Tongue (tissue), 2 donors: ENCODE results near the gene ABO. TPM values are rescaled to one million over a fixed set of nuclear protein-coding genes. Genes with fewer than 3 reads are reported as not detected.
"Not testable (repeated sequence)": the region's sequence is repeated elsewhere in the genome, so short reads cannot be mapped to it uniquely, and the experiment has no call there.

Source experiments
- DNase-seq: peaks from one replicate; pipeline ENCODE4 v3.0.0-alpha.2; 2015
- total RNA-seq: library from RNA; depleted of rRNA; stranded (reverse); fragments of >200 nt; gene quantifications from one replicate; pipeline ENCODE4 v1.2.3, GENCODE V29; 2014

The ABO gene
- total RNA-seq, 1 donor from 2014 or later: 1.4 TPM

DNA sequence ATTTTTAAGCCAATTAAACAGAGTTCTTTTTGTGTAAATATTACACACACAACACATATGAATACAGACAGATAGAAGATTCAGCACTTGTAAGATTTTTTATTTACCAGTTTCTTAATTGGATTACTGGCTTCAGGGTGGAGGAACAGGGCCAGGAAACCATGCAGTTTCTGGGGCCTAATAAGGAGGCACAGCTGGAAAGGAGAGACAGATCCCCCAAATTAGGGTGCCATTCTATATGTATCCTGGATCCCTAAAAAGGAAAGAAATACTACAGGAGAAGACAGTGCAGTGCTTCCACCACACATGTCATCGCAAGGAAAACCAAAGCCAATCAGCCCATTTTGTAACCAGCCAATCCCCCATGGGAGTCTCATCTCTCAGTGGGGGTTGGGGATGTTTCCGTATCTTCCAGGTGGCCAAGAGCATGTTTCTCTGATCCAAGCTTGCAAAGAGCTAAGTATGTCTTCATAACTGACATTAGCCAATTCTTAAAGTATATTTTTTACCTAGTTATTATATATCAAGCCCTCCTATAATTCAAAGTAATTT lies 15.8 kb upstream of the ABO start:
- DNase-seq: no peak

DNA sequence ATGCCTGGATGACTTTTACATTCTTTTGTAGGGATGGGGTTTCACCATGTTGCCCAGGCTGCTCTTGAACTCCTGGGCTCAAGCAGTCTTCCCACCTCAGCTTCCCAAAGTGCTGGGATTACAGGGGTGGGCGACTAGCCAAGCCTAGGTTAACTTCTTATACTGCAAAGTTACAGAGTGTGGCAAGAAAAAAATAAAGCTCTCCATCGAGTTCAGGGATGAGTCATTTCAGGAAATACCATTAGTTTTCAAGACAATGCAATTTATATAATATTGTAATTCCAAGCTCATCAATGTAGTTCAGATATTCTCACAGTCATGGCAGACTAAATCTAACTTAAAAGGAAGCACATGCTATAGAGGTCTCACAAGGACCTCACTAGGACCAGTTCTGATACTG lies 11.5 kb upstream of the ABO start:
- no peak for DNase-seq

DNA sequence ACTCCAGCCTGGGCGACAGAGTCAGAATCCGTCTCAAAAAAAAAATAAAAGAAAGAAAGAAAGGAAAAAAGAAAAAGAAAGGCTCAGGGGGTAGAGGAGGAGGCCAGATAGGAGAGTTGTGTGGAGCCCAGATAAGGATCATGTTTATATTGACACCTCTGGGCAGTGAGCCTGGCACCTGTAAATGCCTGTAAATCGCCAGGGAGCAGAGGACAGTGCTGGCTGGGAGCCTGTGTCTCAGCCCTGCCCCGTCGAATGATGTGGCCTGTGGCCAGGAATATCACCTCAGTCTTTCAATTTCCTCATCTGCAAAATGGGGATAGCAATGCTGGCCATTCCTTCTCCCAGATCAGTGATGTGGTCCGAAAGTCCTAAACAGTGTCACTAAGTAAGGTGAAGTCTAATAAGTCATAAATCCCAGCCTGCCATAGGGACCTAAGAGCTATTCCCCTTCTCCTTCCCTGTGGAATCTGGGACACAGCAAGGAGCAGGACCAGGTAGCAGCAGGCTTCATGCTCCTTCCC lies 10.3 kb upstream of the ABO start:
- DNase-seq: no peak

DNA sequence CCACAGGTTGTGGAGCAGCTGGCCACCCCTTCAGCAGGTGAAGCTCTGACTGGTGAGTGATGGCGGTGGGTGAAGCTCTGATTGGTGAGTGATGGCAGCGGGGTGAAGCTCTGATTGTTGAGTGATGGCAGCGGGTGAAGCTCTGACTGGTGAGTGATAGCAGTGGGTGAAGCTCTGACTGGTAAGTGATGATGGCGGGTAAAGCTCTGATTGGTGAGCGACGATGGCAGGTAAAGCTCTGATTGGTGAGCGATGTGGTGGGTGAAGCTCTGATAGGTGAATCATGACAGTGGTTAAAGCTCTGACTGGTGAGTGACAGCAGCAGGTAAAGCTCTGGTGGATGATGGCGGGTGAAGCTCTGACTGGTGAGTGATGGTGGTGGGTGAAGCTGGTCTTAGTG lies 9.4 kb upstream of the ABO start:
- DNase-seq: no peak

DNA sequence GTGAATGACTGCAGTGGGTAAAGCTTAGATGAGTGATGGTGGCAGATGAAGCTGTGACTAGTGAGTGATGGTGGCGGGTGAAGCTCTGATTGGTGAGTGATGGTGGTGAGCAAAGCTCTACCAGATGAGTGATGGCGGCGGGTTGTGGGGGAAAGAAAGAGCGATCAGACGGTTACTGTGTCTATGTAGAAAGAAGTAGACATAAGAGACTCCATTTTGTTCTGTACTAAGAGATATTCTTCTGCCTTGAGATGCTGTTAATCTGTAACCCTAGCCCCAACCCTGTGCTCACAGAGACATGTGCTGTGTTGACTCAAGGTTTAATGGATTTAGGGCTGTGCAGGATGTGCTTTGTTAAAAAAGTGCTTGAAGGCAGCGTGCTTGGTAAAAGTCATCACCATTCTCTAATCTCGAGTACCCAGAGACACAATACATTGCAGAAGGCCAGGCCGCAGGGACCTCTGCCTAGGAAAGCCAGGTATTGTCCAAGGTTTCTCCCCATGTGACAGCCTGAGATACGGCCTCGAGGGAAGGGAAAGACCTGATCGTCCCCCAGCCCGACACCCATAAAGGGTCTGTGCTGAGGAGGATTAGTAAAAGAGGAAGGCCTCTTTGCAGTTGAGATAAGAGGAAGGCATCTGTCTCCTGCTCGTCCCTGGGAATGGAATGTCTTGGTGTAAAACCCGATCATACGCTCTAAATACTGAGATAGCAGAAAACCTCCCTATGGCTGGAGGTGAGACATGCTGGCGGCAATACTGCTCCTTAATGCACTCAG lies 8.4 kb upstream of the ABO start:
- not testable (repeated sequence) for DNase-seq

DNA sequence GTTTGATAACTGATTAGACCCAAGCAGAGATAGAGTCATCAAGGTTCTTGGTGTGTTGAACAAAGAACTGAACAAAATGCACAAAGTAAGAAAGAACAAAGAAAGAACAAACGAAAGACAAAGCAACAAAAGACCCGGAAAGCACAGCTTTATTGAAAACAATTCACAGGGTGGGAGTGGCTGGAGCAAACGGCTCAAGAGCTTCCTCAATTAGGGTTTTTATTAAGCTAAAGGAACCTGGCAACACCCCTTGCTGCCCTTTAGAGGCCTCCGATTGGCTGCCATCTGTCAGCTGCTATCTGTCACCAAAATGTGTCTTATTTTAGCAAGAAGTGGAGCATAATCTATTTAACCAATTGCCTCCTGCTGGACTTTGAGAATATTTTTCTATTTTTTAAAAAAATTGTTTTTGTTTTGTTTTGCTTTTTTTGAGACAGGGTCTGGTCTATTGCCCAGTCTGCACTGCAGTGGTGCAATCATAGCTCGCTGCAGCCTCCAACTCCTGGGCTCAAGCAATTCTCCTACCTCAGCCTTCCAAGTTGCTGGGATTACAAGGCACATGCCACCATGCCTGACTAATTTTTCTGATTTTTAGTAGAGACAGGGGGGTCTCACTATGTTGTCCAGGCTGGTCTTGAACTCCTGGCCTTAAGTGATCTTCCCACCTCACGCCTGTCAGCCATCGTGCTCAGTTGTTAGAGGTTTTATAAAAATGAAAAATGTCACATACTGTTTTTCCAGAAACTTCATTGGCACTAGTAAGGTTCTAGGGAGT lies 7.7 kb upstream of the ABO start:
- no peak for DNase-seq

DNA sequence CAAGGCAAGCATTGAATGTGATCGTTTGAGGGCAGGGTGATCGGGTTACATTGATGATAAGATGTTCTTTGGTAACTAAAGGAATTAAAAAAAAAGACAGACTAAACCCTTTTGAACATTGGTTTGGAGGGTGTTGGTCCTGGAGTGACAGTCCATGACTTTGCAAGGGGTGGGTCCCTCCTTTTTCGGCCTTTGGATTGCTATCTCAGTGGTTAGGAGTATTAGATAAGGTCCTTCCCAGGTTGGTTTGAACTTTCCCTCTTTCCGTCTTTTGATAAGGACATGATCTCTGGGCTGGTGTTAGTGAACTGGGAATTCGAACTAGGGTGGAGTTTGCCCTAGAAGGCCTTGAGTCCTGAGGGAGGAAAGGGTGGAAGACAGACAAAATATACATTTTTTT lies 5.4 kb upstream of the ABO start:
- DNase-seq: no peak

DNA sequence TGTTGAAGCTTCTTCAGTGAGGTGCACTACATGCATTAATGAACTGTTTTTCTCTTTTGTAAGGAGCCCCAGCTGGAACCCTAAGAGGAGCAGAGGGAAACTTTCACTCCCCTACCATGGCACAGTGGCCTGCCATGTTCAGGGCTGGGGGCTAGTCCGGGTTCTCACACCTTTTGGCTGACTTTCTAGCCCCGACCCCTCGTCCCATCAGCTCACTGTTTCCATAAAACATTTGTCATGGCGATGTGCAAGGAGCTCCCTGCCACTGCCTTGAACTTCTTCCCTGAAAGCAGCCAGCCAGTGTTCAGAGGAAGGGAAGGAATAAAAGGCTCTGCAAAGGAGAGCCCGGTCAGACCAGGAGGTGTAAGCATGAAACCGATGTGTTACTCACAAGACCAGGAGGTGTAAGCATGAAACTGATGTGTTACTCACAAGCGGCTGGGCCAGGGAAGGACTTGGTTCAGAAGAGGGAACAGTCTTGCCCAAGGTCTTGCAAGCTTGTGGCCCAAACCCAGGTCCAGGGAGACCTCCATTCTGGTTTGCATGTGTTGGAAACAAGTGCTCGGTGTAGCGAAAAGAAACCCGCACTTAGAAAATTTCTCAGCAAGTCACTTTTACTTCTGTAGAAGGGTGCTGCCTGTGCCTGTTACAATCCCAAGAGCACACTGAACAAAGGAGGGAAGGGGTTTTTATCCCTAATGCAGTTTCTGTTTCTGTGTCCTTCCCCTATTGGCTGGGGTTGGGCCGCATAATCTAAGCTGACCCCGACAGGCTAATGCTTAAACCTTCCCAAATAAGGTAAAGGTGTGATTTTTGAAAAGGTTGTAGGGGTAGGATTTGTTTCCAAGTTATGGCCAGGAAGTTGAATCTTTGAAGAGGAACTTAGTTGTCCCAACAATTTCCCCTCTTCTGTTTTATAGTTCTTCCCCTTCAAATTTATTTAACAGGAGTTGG lies 3.4 kb upstream of the ABO start:
- DNase-seq: no peak

DNA sequence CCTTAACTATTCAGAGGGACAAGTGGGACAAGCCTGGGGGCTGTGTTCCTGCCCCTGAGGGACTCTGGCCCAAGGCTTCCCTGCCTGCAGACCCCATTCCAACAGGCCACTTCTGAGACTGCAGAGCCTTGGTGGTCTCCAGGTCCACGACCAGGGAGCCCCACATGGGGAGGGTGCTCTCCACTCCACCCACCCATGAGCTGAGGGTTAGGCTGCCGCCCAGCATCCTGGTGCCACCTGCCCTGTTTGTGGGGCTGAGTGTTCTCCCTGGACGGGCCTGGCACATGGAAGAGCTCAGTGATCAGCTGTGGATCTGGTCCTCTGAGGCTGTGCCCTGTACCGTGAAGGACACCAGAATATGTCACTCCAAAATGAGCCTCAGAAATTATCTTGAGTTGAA lies 2.5 kb upstream of the ABO start:
- no peak for DNase-seq

DNA sequence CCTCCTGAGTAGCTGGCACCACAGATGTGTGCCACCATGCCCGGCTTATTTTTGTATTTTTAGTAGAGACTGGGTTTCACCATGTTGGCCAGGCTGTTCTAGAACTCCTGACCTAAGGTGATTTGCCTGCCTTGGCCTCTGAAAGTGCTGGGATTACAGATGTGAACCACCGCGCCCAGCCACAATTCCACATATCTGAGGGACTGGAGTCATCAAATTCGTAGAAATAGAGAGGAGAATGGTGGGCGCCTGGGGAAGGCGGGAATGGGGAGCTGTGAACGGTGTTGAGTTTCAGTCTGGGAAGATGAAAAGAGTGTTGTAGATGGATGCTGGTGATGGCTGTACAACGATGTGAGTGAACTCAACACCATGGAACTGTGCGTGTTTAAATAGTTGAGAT lies 1.9 kb upstream of the ABO start:
- DNase-seq: no peak

DNA sequence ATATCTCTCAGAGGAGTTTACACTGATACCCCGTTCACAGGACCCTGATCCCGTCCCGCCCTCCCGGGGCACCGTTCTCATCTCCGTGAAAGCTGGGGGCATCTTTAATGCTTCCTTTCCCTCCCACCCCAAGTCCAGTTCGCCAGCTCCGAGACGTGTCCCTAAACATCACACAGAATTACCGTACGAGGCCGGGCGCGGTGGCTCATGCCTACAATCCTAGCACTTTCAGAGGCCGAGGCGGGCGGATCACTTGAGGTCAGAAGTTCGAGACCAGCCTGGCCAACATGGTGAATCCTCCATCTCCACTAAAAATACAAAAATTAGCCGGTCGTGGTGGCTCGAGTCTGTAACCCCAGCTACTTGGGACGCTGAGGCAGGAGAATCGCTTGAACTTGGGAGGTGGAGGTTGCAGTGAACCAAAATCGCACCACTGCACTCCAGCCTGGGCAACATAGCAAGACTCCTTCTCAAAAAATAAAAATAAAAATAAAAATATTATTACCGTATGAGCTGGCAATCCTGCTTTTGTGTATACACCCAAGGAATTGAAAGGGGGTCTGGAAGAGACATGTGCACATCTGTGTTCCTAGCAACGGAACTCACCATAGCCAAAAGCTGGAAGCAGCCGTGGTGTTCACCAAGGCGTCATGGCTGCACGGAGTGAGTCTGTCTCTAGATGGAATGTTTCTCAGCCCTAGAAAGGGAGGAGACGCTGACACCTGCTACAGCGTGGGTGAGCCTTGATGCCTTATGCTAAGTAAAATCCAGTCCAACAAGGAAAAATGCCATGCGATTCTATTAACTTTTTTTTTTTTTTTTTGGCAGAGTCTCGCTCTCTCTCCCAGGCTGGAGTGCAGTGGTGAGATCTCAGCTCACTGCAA lies 1.2 kb upstream of the ABO start:
- DNase-seq: no peak

DNA sequence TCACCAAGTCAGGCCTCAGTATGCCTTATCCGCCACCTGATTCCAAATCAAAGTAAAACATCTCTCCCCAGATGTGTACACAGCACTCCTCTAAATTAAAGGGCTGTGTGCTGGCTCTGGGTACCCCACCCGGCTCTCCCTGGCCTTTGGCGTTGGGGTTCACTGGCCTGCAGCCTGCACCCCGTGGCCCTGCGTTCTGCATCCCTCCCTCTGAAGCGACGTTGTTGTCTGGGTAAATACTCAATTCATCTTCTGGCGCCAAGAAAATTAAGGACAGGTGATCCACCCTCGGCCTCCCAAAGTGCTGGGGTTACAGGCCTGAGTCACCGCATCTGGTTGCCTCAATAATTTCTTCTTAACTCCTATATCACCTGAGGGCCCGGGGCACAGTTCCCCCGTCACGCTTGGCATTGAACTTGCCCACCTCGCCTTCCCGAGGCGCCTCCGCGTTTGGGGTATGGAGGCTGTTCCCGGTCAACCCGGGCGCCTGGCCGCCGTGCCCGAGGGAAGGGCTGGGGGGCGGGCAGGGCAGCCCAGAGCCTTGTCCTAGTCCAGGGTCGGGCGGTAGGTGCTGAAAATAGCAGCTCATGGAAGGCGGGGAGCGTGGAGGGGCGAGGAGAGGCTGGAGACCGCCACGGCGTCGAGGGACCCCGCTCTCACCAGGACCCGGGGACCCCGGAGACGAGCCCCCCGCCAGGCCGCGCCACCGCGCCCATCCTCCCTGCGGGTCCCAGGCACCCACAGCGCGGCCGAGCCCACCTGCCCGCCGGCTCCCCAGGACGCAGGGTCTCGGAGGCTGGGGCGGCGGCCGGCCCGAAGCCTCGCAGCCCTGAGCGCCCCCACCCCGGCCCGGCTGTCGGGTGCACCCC lies 531 bp downstream of the ABO start:
- DNase-seq: no peak

DNA sequence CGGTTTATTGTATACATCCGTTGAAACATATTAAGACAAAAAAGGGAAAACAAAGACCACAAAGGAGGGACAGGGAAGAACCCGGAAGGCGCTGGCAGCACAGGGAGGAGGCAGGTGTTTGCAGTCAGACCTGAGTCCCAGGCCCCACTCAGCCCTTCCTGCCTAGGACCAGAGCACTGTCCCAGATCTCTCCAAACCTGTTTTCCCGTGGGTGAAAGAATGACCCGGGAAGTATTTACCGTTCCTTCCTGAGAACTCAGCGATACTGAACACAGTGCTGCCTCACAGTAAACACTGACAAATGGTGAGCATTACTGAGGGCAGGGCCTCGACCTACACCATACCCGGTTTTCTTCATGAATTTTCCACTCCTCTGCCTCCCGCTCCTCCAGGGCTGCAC lies 1.2 kb downstream of the ABO start:
- no peak for DNase-seq

DNA sequence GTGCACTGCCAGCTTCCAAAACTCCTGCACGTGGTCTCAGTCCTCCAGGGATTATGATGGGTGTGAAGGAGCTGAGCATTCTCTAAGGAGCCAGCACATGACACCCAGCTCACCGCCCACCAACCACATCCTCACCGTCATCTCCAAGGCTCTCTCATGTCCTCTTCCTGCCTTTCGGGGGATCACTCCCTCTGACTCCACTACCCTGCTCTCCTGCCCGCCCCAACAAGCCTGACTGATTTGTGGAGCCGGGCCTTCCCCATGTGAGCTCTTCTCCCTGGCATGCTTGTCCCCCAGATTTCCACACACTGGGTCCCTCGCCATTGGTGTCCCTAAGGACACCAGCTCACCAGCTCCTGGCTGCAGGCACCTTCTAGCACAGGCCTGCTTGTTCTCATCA lies 1.9 kb downstream of the ABO start:
- no peak for DNase-seq

DNA sequence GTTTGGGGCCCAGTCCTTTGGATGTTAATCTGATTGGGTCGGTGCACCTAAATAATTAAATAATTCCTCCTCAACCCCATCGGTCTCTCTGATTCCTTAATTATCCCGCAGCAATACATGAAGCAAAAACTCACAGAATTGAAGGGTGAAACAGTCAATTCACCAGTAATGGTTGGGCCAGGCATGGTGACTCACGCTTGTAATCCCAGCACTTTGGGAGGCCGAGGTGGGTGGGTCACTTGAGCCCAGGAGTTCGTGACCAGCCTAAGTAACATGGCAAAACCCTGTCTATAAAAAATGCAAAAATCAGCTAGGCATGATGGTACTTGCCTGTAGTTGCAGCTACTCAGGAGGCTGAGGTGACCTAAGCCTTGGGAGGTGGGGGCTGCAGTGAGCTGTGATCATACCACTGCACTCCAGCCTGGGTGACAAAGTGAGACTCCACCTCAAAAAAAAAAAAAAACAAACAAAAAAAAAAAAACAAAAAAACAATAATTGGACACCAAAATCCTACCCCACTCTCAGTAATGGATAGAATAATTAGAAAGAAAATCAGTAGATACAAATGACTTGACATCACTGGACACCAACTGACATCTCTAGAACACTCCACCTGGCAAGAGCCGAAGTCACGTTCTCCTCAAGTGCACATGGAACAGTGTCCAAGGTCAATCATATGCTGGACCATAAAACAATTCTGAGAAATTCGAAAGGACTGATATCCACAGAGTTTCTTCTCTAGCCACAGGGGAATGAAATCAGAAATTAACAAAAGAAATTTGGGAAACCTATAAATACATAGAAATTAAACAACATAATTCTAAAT lies 5.3 kb downstream of the ABO start:
- DNase-seq: no peak

DNA sequence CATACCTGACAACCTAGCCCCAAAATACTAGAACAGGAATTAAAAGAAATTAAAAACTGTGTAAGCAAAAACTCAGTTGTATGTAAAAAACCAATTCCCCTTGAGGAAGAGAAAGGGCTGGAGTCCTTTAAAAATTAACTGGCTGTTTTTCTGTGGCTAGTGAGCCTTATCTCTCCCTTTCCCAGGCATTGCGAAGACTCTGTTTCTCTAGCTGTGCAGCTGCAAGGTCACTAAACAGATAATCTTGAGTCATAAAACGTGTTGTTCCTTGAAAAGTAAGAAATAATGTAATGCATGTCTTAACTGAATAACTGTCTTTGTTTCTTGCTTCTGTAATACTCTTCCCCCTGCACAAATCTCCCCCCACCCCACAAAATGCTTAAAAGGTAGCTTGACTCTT lies 5.9 kb downstream of the ABO start:
- DNase-seq: not testable (repeated sequence)

DNA sequence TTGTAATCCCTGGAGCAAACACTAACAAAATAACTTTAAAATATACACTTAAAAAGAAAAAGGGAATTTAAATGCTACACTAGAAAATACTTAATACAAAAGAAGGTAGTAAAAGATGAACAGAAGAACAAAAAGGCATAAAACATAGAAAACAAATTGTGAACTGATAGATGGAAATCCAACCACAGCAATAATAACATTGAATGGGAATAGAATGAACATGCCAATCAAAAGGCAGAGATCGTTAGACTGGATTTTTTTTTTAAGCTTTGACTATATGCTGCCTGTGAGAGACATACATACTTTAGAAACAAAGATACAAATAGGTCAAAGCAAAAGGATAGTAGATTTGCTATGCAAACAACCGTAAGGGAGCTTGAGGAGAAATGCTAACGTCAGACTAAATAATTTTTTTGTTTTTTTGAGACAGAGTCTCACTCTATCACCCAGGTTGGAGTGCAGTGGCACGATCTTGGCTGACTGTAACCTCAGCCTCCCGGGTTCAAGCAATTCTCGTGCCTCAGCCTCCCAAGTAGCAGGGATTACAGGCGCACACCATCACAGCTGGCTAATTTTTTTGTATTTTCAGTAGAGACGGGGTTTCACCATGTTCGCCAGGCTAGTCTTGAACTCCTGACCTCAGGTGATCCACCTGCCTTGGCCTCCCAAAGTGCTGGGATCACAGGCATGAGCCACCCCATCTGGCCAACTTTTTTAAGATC lies 6.5 kb downstream of the ABO start:
- DNase-seq: no peak

DNA sequence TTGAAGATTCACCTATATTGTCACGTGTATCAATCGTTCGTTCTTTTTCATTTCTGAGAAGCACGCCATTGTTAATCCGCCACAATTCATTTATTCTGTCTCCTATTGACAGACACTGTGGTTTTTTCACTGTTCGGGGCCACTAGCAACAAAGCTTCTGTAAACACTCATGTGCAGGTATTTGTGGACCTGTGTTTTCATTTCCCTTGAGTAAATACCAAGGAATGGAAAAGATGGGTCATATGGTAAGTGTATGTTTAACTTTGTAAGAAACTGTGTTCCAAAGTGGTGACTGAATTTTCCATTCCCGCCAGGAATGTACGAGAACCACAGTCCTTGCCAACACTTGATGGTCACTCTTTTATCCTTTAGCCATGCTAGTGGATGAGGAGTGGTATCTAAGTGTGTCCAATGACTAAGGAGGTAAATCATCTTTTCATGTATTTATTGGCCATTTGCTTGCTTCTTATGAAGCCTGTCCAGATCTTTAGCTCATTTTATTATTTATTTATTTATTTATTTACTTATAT lies 10.7 kb downstream of the ABO start:
- DNase-seq: no peak
